Naive thymus-derived CD4-positive, alpha-beta T cell (primary cell): ENCODE data around the gene TMEM178B. TPM values are rescaled to one million over a fixed set of nuclear protein-coding genes. Genes with fewer than 3 reads are reported as not detected.

Experiments used
- ATAC-seq: fragments of 150-1000 bp; cut with Tn5 transposase; 2 replicates; pipeline ENCODE4 v1.10.0; 2021; ENCODE audit warnings: mild to moderate bottlenecking, moderate library complexity
- CTCF ChIA-PET: fragments of 350-600 bp; sonication (Branson Sonifier 250); formaldehyde crosslinking; loops from one replicate; lab custom pipeline; 2021; ENCODE audit warnings: antibody characterized with exemption; lab: Charles Lee
- POLR2A ChIA-PET: fragments of 350-600 bp; sonication (Branson Sonifier 250); formaldehyde crosslinking; loops from one replicate; lab custom pipeline; 2021; ENCODE audit warnings: antibody characterized with exemption, inconsistent platforms; lab: Charles Lee
- DNase-seq, 9 donors: peaks; one replicate each; pipeline versions ENCODE4 v3.0.0 to v3.0.0-alpha.2; 2020 to 2022; ENCODE audit warnings: mixed read lengths in 1 of 9
- H3K27ac ChIP-seq: one replicate; pipeline ENCODE4 v1.7.0; 2013; ENCODE audit warnings: mild to moderate bottlenecking, low read depth, low read length, moderate library complexity
- H3K27me3 ChIP-seq, 2 donors: one replicate each; pipeline ENCODE4 v1.7.0; 2013; ENCODE audit warnings: low read length in 2 of 2, mild to moderate bottlenecking in 2 of 2, moderate library complexity in 2 of 2; ENCODE audit not compliant: control insufficient read depth in 2 of 2, insufficient read depth in 2 of 2
- H3K36me3 ChIP-seq, 3 experiments: 1 replicate in 2 of 3; 2 replicates in 1 of 3; pipeline ENCODE4 v1.7.0; 2013; ENCODE audit warnings: low read length in 3 of 3, mild to moderate bottlenecking in 3 of 3, moderate library complexity in 1 of 3; ENCODE audit not compliant: insufficient read depth in 3 of 3, control insufficient read depth in 2 of 3
- H3K4me1 ChIP-seq, 2 donors: one replicate each; pipeline ENCODE4 v1.7.0; 2013; ENCODE audit warnings: low read length in 2 of 2, mild to moderate bottlenecking in 2 of 2, moderate library complexity in 1 of 2; ENCODE audit not compliant: control insufficient read depth in 2 of 2, insufficient read depth in 2 of 2
- H3K4me3 ChIP-seq: 2 replicates; pipeline ENCODE4 v1.7.0; 2013; ENCODE audit warnings: mild to moderate bottlenecking, low read length
- H3K9me3 ChIP-seq, 3 experiments: 1 replicate in 2 of 3; 2 replicates in 1 of 3; pipeline ENCODE4 v1.7.0; 2013; ENCODE audit warnings: low read length in 3 of 3; ENCODE audit not compliant: control insufficient read depth in 2 of 3
- H3K27ac Mint-ChIP-seq, 9 donors: one replicate each; pipeline ENCODE4 v1.8.0; 2020 to 2022; ENCODE audit warnings: mixed read lengths in 9 of 9, mild to moderate bottlenecking in 8 of 9, moderate library complexity in 5 of 9, inconsistent platforms in 2 of 9
- H3K27me3 Mint-ChIP-seq, 5 donors: one replicate each; pipeline ENCODE4 v1.8.0; 2021 to 2022; ENCODE audit warnings: mixed read lengths in 5 of 5, mild to moderate bottlenecking in 1 of 5
- H3K36me3 Mint-ChIP-seq, 5 donors: one replicate each; pipeline ENCODE4 v1.8.0; 2020 to 2022; ENCODE audit warnings: mixed read lengths in 5 of 5, mild to moderate bottlenecking in 3 of 5, inconsistent platforms in 1 of 5
- H3K4me1 Mint-ChIP-seq, 7 donors: one replicate each; pipeline ENCODE4 v1.8.0; 2020 to 2022; ENCODE audit warnings: mixed read lengths in 7 of 7, mild to moderate bottlenecking in 3 of 7, inconsistent platforms in 1 of 7
- H3K4me3 Mint-ChIP-seq, 10 donors: one replicate each; pipeline ENCODE4 v1.8.0; 2020 to 2022; ENCODE audit warnings: mild to moderate bottlenecking in 10 of 10, mixed read lengths in 10 of 10, moderate library complexity in 6 of 10, inconsistent platforms in 2 of 10
- H3K9me3 Mint-ChIP-seq, 11 donors: one replicate each; pipeline ENCODE4 v1.8.0; 2020 to 2022; ENCODE audit warnings: mixed read lengths in 11 of 11, mild to moderate bottlenecking in 4 of 11, inconsistent platforms in 1 of 11, moderate library complexity in 1 of 11
- intact Hi-C, 2 donors: fragments of 100-400 bp; cut with micrococcal nuclease; formaldehyde crosslinking; loops; one replicate each; pipeline ENCODE4 v1.15.1; 2023
- polyA plus RNA-seq, 2 donors: library from polyadenylated mRNA; unstranded; fragments of 300-500 nt; fragmentation: Illumina TruSeq; gene quantifications; one replicate each; pipeline ENCODE4 v1.2.3, GENCODE V29; 2021
- total RNA-seq, 6 experiments: library from RNA in 5 of 6; stranded (reverse) in 5 of 6; gene quantifications; 1 replicate in 5 of 6; 2 replicates in 1 of 6; pipeline ENCODE4 v1.2.3 and lab custom pipeline; 2021 to 2026

TMEM178B gene
- total and polyA plus RNA-seq, 7 experiments from 2014 or later: 0.05 to 3.0 (median 0.10) TPM; not detected in 4

- CTCF ChIA-PET: no interaction called here
- Histone ChIP-seq H3K4me1 (no peaks in the 10 kb centered on the region), H3K27ac (no peak overlapping the region), H3K36me3 (no peaks in the 10 kb centered on the region), H3K4me3 (no peak overlapping the region), H3K9me3 (no peaks in the 10 kb centered on the region), H3K27me3 (no peaks in the 10 kb centered on the region)
- POLR2A ChIA-PET: no interaction called here
- Mint-ChIP-seq H3K4me3 (no peak overlapping the region), H3K9me3 (peaks cover 0 to 4% (median 0%) of the 10 kb centered on the region in 11 donors), H3K36me3 (no peaks in the 10 kb centered on the region), H3K27ac (no peak overlapping the region), H3K27me3 (peaks cover 0 to 24% (median 14%) of the 10 kb centered on the region in 5 donors), H3K4me1 (no peaks in the 10 kb centered on the region)
- intact Hi-C loops: no loop called here
- no peak for DNase-seq
- no peak for ATAC-seq
These were observed 20.6 kb downstream of the TMEM178B start for GRCh38 chr7:141094336-141095070.

- DNase-seq (no peak), ATAC-seq (no peak)
- Mint-ChIP-seq H3K4me1 (no peaks in the 10 kb centered on the region), H3K27ac (no peak overlapping the region), H3K36me3 (no peaks in the 10 kb centered on the region), H3K4me3 (no peak overlapping the region), H3K9me3 (peaks cover 0 to 4% (median 0%) of the 10 kb centered on the region in 11 donors), H3K27me3 (peaks cover 0 to 22% (median 14%) of the 10 kb centered on the region in 5 donors)
- H3K4me1 ChIP-seq: no peaks in the 10 kb centered on the region
- H3K36me3 ChIP-seq: no peaks in the 10 kb centered on the region
- H3K9me3 ChIP-seq: no peaks in the 10 kb centered on the region
- H3K27me3 ChIP-seq: no peaks in the 10 kb centered on the region
- no peak overlapping the region for H3K27ac ChIP-seq
- intact Hi-C loops: no loop called here
- CTCF ChIA-PET: no interaction called here
- POLR2A ChIA-PET: no interaction called here
- no peak overlapping the region for H3K4me3 ChIP-seq
These were observed 23.6 kb downstream of the TMEM178B start for GRCh38 chr7:141097430-141097829.

GRCh38 chr7:141102436-141102835, 28.6 kb downstream of the TMEM178B start:
- no peaks in the 10 kb centered on the region for H3K4me1 Mint-ChIP-seq
- H3K4me3 ChIP-seq: no peak overlapping the region
- intact Hi-C loops: no loop called here
- no peak overlapping the region for H3K27ac Mint-ChIP-seq
- H3K27me3 ChIP-seq: no peaks in the 10 kb centered on the region
- ATAC-seq (no peak), DNase-seq (no peak)
- no peak overlapping the region for H3K27ac ChIP-seq
- ChIA-PET POLR2A (no interaction called here), CTCF (no interaction called here)
- peaks cover 9 to 21% (median 18%) of the 10 kb centered on the region in 5 donors for H3K27me3 Mint-ChIP-seq
- no peaks in the 10 kb centered on the region for H3K36me3 Mint-ChIP-seq
- no peak overlapping the region for H3K4me3 Mint-ChIP-seq
- no peaks in the 10 kb centered on the region for H3K4me1 ChIP-seq
- no peaks in the 10 kb centered on the region for H3K36me3 ChIP-seq
- peaks cover 0 to 4% (median 0%) of the 10 kb centered on the region in 11 donors for H3K9me3 Mint-ChIP-seq
- no peaks in the 10 kb centered on the region for H3K9me3 ChIP-seq

GRCh38 chr7:141103847-141104429, 30.1 kb downstream of the TMEM178B start:
- no peaks in the 10 kb centered on the region for H3K4me1 Mint-ChIP-seq

GRCh38 chr7:141113131-141113530, 39.3 kb downstream of the TMEM178B start:
- no peak overlapping the region for H3K27ac ChIP-seq
- CTCF ChIA-PET: no interaction called here
- intact Hi-C loops: no loop called here
- H3K9me3 ChIP-seq: no peaks in the 10 kb centered on the region
- peaks cover 3 to 10% (median 6%) of the 10 kb centered on the region in 5 donors for H3K27me3 Mint-ChIP-seq
- DNase-seq (no peak), ATAC-seq (no peak)
- no peak overlapping the region for H3K27ac Mint-ChIP-seq
- POLR2A ChIA-PET: no interaction called here
- no peaks in the 10 kb centered on the region for H3K4me1 Mint-ChIP-seq
- H3K36me3 Mint-ChIP-seq: no peaks in the 10 kb centered on the region
- H3K4me3 ChIP-seq: no peak overlapping the region
- H3K27me3 ChIP-seq: no peaks in the 10 kb centered on the region
- H3K4me1 ChIP-seq: no peaks in the 10 kb centered on the region
- no peak overlapping the region for H3K4me3 Mint-ChIP-seq
- H3K9me3 Mint-ChIP-seq: peaks cover 0 to 2% (median 0%) of the 10 kb centered on the region in 11 donors
- H3K36me3 ChIP-seq: no peaks in the 10 kb centered on the region

More at GRCh38 chr7:141103847-141104429, 30.1 kb downstream of the TMEM178B start:
- H3K27me3 ChIP-seq: no peaks in the 10 kb centered on the region
- Mint-ChIP-seq H3K27ac (no peak overlapping the region), H3K27me3 (peaks cover 9 to 17% (median 14%) of the 10 kb centered on the region in 5 donors), H3K4me3 (no peak overlapping the region), H3K36me3 (no peaks in the 10 kb centered on the region), H3K9me3 (peaks cover 0 to 1% (median 0%) of the 10 kb centered on the region in 11 donors)
- intact Hi-C loops: no loop called here
- no peak overlapping the region for H3K4me3 ChIP-seq
- CTCF ChIA-PET: no interaction called here
- no peaks in the 10 kb centered on the region for H3K4me1 ChIP-seq
- ATAC-seq: no peak
- no peaks in the 10 kb centered on the region for H3K9me3 ChIP-seq
- H3K36me3 ChIP-seq: no peaks in the 10 kb centered on the region
- DNase-seq: no peak
- H3K27ac ChIP-seq: no peak overlapping the region
- POLR2A ChIA-PET: no interaction called here

GRCh38 chr7:141114029-141114664, 40.3 kb downstream of the TMEM178B start:
- no peak overlapping the region for H3K4me3 Mint-ChIP-seq
- Histone ChIP-seq H3K4me1 (no peaks in the 10 kb centered on the region), H3K27me3 (no peaks in the 10 kb centered on the region), H3K36me3 (no peaks in the 10 kb centered on the region), H3K9me3 (no peaks in the 10 kb centered on the region), H3K4me3 (no peak overlapping the region), H3K27ac (no peak overlapping the region)
- POLR2A ChIA-PET: no interaction called here
- no peaks in the 10 kb centered on the region for H3K4me1 Mint-ChIP-seq
- ATAC-seq: no peak
- peaks cover 0 to 2% (median 0%) of the 10 kb centered on the region in 11 donors for H3K9me3 Mint-ChIP-seq
- peaks cover 3 to 16% (median 6%) of the 10 kb centered on the region in 5 donors for H3K27me3 Mint-ChIP-seq
- CTCF ChIA-PET: no interaction called here
- no peaks in the 10 kb centered on the region for H3K36me3 Mint-ChIP-seq
- intact Hi-C loops: no loop called here
- no peak overlapping the region for H3K27ac Mint-ChIP-seq
- DNase-seq: no peak
